Measurements from ENCODE around the gene SPAG9.

The SPAG9 gene

DNA sequence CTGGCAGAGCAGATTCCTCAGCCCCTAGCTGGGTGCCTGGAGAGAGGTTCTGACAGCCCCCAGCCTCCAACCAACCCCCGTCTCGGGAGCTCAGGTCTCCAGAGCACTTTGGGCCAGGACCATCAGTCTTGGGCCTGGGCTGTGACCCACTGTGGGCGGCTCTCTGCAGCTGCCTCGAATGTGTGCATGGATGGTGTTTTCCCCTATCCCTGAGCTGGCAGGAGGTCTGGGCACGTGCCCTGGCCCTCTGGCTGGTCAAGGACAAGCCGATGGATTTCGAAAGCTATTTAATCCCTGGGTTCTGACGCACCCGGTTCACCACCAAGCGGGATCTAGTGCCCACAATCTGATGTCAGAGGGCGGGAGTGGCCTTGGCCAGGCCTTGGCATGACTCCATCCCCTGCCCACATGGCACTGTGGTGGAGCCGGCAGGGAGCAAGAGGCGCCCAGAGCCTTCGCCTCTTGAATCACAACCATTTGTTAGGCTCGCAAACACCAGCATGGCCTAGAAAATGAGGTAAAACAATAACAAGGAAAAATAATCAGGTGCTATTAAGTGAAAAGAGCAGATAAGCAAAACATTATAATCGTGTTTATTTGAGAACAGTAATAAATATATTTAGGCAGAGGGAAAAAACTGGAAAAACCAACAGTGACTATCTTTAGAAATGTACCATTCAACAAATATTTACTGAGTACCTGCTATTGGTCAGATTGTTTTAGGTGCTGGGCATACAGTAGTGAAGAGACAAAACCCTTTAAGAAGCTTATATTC lies 185.3 kb downstream of the SPAG9 start:
- DNase-seq (ENCODE audit: low read depth): no peak
- H3K4me3 ChIP-seq (ENCODE audit: control insufficient read depth, low read depth, low read length): no peak overlapping the region
- TF ChIP-seq, protein P1, sequence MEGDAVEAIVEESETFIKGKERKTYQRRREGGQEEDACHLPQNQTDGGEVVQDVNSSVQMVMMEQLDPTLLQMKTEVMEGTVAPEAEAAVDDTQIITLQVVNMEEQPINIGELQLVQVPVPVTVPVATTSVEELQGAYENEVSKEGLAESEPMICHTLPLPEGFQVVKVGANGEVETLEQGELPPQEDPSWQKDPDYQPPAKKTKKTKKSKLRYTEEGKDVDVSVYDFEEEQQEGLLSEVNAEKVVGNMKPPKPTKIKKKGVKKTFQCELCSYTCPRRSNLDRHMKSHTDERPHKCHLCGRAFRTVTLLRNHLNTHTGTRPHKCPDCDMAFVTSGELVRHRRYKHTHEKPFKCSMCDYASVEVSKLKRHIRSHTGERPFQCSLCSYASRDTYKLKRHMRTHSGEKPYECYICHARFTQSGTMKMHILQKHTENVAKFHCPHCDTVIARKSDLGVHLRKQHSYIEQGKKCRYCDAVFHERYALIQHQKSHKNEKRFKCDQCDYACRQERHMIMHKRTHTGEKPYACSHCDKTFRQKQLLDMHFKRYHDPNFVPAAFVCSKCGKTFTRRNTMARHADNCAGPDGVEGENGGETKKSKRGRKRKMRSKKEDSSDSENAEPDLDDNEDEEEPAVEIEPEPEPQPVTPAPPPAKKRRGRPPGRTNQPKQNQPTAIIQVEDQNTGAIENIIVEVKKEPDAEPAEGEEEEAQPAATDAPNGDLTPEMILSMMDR (conservative IDR thresholded peaks at IDR 0.05; ENCODE audit: control insufficient read depth, insufficient read depth, low read depth, low read length): no peak

- no peak for DNase-seq (ENCODE audit: low read depth)
- TF ChIP-seq, protein P1 (conservative IDR thresholded peaks at IDR 0.05; ENCODE audit: control insufficient read depth, insufficient read depth, low read depth, low read length): no peak
- no peak overlapping the region for H3K4me3 ChIP-seq (ENCODE audit: control insufficient read depth, low read depth, low read length)
Measured at GRCh38 chr17:50934672-50935220, 185.9 kb downstream of the SPAG9 start.

DNA sequence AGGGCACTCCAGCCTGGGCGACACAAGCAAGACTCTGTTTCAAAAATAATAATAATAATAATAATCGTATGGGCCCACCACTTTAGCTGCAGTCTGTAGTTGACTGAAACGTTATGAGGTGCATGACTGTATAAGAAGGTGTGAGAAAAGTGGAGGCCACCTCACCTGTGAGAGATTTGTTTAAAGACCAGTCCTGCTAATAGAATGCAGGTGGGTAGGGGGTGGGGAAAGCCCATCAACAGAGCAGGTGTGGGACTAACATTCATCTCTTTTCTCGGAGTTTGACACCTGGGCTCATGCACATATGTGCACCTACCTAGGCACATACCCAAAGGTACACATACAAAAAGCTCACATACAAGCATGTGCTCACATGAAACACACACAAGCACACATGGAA lies 186.5 kb downstream of the SPAG9 start:
- no peak overlapping the region for H3K4me3 ChIP-seq (ENCODE audit: control insufficient read depth, low read depth, low read length)
- DNase-seq (ENCODE audit: low read depth): no peak
- TF ChIP-seq, protein P1 (conservative IDR thresholded peaks at IDR 0.05; ENCODE audit: control insufficient read depth, insufficient read depth, low read depth, low read length): no peak

GRCh38 chr17:50931144-50931908 lies 189.3 kb downstream of the SPAG9 start:
- peak; percentile 79 for DNase-seq (ENCODE audit: low read depth)
- TF ChIP-seq, protein P1 (conservative IDR thresholded peaks at IDR 0.05; ENCODE audit: control insufficient read depth, insufficient read depth, low read depth, low read length): no peak
- H3K4me3 ChIP-seq (ENCODE audit: control insufficient read depth, low read depth, low read length): peak overlapping the region; percentile 44

DNA sequence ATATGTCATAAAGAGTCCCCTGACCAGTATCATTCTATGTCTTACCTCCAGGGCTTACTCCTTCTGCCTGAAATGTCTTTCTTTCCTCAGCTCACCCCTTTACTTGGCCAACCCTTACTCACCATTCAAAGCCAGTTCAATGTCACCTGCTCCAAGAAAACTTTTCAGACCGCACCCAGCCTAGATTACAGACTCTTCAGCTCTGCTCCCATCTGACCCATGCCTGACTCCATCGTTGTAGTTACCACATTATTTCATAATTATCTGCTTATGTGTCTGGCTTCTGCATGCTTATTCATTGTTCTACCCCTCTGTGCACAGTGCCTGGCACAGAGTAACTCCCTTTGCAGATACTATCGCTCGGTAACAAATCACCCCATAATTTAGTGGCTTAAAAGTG lies 192.0 kb downstream of the SPAG9 start:
- no peak for DNase-seq (ENCODE audit: low read depth)
- H3K4me3 ChIP-seq (ENCODE audit: control insufficient read depth, low read depth, low read length): no peak overlapping the region
- TF ChIP-seq, protein P1 (conservative IDR thresholded peaks at IDR 0.05; ENCODE audit: control insufficient read depth, insufficient read depth, low read depth, low read length): no peak

- DNase-seq (ENCODE audit: low read depth): no peak
- no peak overlapping the region for H3K4me3 ChIP-seq (ENCODE audit: control insufficient read depth, low read depth, low read length)
- TF ChIP-seq, protein P1 (conservative IDR thresholded peaks at IDR 0.05; ENCODE audit: control insufficient read depth, insufficient read depth, low read depth, low read length): no peak
Measured at GRCh38 chr17:50927287-50927686, 193.4 kb downstream of the SPAG9 start.
